ENCODE measurements around the gene HSD3B2. TPM values are rescaled to one million over a fixed set of nuclear protein-coding genes. Genes with fewer than 3 reads are reported as not detected.

Gene HSD3B2
- total RNA-seq, 1 experiment from 2014 or later: not detected

DNA sequence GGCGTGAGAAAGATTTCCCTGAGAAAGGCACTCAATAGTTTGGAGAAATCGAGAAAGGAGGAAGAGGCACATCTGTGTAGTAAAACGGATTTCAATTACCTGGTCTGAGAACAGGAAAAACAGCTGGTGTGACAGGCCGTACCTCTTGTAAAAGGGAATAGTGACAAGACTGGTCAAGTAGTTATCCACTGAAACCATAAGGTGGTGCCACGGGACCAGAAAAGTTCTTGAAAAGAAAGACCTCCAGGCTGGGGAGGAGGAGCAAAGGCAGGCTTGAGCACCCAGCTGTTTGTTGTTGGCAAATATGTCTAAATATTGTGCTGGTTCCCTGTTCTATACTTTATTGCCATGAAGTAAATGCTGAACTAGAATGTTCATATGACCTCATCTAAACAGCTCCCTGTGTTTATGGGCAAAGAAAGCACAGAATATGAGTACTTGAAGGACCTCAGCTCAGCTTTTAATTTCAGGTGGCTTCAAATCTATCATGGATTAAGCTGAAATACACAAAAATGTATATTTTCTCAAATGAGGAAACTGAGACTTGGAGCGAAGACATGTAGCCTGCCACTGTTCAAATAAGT is 42.4 kb upstream of the HSD3B2 start:
- Histone ChIP-seq H4K91ac (ENCODE audit: insufficient read length, low read depth, low read length) (no peak overlapping the region), H3K56ac (ENCODE audit: insufficient read length, low read depth, low read length) (no peak overlapping the region), H2BK20ac (ENCODE audit: low read depth, low read length, poor library complexity, severe bottlenecking) (no peak overlapping the region), H2BK5ac (ENCODE audit: insufficient read length, low read length) (no peak overlapping the region), H2AK5ac (ENCODE audit: insufficient read length, low read length) (no peak overlapping the region), H2BK120ac (ENCODE audit: low read depth, low read length, poor library complexity, severe bottlenecking) (no peak overlapping the region), H3K27me3 (ENCODE audit: insufficient read depth, low read length) (no peaks in the 10 kb centered on the region), H3K79me1 (ENCODE audit: insufficient read depth, low read depth, low read length, poor library complexity, severe bottlenecking) (no peaks in the 10 kb centered on the region), H3K4me2 (ENCODE audit: insufficient read depth, insufficient read length, low read length) (no peak overlapping the region), H3K4me1 (ENCODE audit: insufficient read depth, low read length) (no peaks in the 10 kb centered on the region; the same call in 1 of the 2 replicates), H4K8ac (replicated peaks; ENCODE audit: insufficient read length, low read depth, low read length) (no peak overlapping the region), H2BK15ac (ENCODE audit: low read depth, low read length) (no peak overlapping the region), H3K23me2 (ENCODE audit: insufficient read length, low read depth, low read length, poor library complexity, severe bottlenecking) (no peaks in the 10 kb centered on the region), H3K9me3 (ENCODE audit: control insufficient read depth, low read depth, low read length) (no peaks in the 10 kb centered on the region), H2AFZ (ENCODE audit: low read length) (no peak overlapping the region), H3K4ac (ENCODE audit: low read depth, low read length) (no peak overlapping the region), H4K20me1 (ENCODE audit: control insufficient read depth, insufficient read depth, insufficient read length) (no peaks in the 10 kb centered on the region), H3K14ac (ENCODE audit: insufficient read depth, low read length) (no peak overlapping the region), H3K9ac (ENCODE audit: extremely low read depth, insufficient read length, low read length) (no peak overlapping the region), H3K79me2 (ENCODE audit: insufficient read depth, low read length) (no peaks in the 10 kb centered on the region), H4K5ac (ENCODE audit: insufficient read length, low read depth, low read length) (no peak overlapping the region), H3K27ac (ENCODE audit: insufficient read length, low read depth, low read length) (no peak overlapping the region), H3K23ac (ENCODE audit: insufficient read length, low read depth, low read length) (no peak overlapping the region), H3K18ac (ENCODE audit: insufficient read length, low read depth, low read length) (no peak overlapping the region), H3T11ph (ENCODE audit: low read length) (no peak overlapping the region), H2BK12ac (ENCODE audit: insufficient read length, low read depth, low read length) (no peak overlapping the region)
- TF ChIP-seq, protein P1, sequence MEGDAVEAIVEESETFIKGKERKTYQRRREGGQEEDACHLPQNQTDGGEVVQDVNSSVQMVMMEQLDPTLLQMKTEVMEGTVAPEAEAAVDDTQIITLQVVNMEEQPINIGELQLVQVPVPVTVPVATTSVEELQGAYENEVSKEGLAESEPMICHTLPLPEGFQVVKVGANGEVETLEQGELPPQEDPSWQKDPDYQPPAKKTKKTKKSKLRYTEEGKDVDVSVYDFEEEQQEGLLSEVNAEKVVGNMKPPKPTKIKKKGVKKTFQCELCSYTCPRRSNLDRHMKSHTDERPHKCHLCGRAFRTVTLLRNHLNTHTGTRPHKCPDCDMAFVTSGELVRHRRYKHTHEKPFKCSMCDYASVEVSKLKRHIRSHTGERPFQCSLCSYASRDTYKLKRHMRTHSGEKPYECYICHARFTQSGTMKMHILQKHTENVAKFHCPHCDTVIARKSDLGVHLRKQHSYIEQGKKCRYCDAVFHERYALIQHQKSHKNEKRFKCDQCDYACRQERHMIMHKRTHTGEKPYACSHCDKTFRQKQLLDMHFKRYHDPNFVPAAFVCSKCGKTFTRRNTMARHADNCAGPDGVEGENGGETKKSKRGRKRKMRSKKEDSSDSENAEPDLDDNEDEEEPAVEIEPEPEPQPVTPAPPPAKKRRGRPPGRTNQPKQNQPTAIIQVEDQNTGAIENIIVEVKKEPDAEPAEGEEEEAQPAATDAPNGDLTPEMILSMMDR (conservative IDR thresholded peaks at IDR 0.05): peak; percentile 72
- Mint-ChIP-seq H3K4me3 (no peak overlapping the region), H3K4me1 (peaks cover 9 to 18% of the 10 kb centered on the region in 2 experiments), H3K27me3 (ENCODE audit: low read depth) (no peaks in the 10 kb centered on the region), H3K9me3 (peaks cover 0 to 7% of the 10 kb centered on the region in 2 experiments; a peak in 4 of 5 replicates), H3K36me3 (ENCODE audit: insufficient read depth in 1 of 3, low read depth in 3 of 3) (no peaks in the 10 kb centered on the region), H3K27ac (no peak overlapping the region; a peak in 1 of 7 replicates)
- 100% methylated on average over 1 of the region's 6 CpGs for WGBS (ENCODE audit: extremely low coverage, insufficient read length, low lambda C conversion rate)
- peak; percentile 73 for DNase-seq
